MM.1S (cell line): Measurements from ENCODE around the gene GNPDA2.

Source experiments
- CTCF ChIP-seq: fragments of 300-600 bp; sonication (generic); IDR thresholded peaks from 2 replicates; pipeline ENCODE4 v1.5.1; 2016; ENCODE audit warnings: antibody characterized with exemption, low read length, mixed read lengths
- EZH2phosphoT487 ChIP-seq: fragments of 300-600 bp; sonication (generic); IDR thresholded peaks from 2 replicates; pipeline ENCODE4 v1.6.1; 2018; ENCODE audit warnings: antibody characterized with exemption, low read length

GRCh38 chr4:44701037-44701436 lies 25.3 kb downstream of the GNPDA2 start:
- TF ChIP-seq CTCF (no peak), EZH2phosphoT487 (no peak)
